Measurements from ENCODE around the gene PRUNE2. TPM values are rescaled to one million over a fixed set of nuclear protein-coding genes. Genes with fewer than 3 reads are reported as not detected.

The PRUNE2 gene, protein sequence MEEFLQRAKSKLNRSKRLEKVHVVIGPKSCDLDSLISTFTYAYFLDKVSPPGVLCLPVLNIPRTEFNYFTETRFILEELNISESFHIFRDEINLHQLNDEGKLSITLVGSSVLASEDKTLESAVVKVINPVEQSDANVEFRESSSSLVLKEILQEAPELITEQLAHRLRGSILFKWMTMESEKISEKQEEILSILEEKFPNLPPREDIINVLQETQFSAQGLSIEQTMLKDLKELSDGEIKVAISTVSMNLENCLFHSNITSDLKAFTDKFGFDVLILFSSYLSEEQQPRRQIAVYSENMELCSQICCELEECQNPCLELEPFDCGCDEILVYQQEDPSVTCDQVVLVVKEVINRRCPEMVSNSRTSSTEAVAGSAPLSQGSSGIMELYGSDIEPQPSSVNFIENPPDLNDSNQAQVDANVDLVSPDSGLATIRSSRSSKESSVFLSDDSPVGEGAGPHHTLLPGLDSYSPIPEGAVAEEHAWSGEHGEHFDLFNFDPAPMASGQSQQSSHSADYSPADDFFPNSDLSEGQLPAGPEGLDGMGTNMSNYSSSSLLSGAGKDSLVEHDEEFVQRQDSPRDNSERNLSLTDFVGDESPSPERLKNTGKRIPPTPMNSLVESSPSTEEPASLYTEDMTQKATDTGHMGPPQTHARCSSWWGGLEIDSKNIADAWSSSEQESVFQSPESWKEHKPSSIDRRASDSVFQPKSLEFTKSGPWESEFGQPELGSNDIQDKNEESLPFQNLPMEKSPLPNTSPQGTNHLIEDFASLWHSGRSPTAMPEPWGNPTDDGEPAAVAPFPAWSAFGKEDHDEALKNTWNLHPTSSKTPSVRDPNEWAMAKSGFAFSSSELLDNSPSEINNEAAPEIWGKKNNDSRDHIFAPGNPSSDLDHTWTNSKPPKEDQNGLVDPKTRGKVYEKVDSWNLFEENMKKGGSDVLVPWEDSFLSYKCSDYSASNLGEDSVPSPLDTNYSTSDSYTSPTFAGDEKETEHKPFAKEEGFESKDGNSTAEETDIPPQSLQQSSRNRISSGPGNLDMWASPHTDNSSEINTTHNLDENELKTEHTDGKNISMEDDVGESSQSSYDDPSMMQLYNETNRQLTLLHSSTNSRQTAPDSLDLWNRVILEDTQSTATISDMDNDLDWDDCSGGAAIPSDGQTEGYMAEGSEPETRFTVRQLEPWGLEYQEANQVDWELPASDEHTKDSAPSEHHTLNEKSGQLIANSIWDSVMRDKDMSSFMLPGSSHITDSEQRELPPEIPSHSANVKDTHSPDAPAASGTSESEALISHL (N-terminal part only)
- 2.2 and 2.6 TPM in 2 replicates for total RNA-seq

DNA sequence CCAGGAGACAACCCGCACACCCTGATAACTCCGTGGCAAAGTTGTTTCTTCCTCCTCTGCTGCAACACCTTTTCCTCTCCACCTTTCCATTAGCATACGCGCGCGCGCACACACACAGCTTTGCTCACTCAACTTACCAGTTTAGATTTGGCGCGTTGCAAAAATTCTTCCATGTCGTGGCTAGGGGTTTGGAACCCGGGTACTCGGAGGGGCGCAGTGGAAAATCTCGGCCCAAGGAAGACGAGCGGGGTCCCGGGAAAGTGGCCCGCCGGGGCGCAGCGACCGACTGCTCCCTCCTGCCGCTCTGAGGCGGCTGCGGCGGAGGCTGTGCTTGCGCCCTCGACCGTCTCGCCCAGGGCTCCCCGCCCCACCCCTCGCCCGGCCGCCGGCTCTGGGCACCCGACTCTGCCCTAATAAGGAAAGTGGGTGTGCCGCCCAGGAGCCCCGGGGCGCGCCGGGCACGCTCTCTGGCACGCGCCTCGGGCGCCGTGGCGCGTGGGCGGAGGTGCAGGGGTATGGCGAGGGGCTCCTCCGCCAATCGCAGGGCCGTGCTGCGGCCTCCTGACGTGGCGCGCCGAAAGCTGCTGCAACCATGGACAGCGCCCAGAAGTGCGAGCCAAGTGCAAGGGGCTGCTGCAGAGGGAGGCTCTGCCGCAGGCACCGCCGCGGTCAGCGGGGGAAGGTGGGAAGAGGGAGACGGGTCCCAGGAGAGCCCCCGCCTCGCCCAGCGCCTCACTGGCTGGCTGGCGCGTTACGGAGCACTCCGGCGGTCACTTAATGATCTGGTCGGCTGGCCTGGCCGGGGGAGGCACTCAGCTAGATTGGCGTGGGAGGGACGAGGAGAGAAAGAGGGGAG is at the start of gene PRUNE2:
Gene PRUNE2, minus strand, starts transcription at position 324 of the 856 bp plus-strand sequence. Its CDS starts 151 bp downstream, at position 173.

DNA sequence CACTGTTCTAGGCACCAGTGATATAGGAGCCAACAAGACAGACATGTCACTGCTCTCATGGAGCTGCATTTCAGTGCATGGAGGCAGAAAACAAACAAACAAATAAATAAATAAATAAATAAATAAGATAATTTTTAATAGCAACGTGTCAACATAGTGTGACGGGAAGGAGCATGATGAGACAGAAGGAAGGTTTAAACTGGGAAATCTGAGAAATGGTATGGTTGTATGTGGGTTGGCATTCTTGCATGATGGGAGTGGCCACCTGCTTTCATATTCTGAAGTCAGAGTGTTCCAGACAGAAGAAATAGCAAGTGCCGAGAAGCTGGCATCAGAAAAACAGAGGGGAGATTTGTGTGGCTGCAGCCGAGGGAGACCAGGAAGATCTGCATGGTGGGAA is 141.8 kb downstream of the PRUNE2 start, which contains the start of gene PCA3:
Gene PCA3, plus strand, starts transcription at position 301 of the 400 bp plus-strand sequence.

Other genes with a start within 250 kb of the PRUNE2 start
- gene PCA3, start 141.7 kb downstream of the PRUNE2 start, total RNA-seq = not detected in 2 replicates
- not detected in 2 replicates for gene FOXB2, start 113.5 kb upstream of the PRUNE2 start, total RNA-seq